Measurements from ENCODE around the gene OR10A6.

DNA sequence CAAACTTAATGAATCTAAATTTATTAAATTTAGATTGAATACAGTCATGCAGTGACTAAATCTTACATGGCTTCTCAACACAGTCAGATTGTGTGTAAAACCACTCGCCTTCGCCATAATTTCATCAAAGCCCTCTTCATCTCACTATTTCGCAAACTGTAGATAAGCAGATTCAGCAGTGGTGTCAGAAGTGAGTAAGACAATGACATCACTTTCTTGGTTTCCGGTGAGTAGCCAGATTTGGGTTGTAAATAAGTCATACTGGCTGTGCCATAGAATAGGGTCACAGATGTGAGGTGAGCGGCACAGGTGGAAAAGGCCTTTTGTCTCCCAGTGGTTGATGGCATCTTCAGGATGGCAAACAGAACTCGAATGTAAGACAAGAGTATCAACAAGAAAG, 3.4 kb downstream of the OR10A6 start:
- TF ChIP-seq, protein P1, sequence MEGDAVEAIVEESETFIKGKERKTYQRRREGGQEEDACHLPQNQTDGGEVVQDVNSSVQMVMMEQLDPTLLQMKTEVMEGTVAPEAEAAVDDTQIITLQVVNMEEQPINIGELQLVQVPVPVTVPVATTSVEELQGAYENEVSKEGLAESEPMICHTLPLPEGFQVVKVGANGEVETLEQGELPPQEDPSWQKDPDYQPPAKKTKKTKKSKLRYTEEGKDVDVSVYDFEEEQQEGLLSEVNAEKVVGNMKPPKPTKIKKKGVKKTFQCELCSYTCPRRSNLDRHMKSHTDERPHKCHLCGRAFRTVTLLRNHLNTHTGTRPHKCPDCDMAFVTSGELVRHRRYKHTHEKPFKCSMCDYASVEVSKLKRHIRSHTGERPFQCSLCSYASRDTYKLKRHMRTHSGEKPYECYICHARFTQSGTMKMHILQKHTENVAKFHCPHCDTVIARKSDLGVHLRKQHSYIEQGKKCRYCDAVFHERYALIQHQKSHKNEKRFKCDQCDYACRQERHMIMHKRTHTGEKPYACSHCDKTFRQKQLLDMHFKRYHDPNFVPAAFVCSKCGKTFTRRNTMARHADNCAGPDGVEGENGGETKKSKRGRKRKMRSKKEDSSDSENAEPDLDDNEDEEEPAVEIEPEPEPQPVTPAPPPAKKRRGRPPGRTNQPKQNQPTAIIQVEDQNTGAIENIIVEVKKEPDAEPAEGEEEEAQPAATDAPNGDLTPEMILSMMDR (conservative IDR thresholded peaks at IDR 0.05; ENCODE audit: low read depth in 2 of 2), result no peak
- TF ChIP-seq, protein P2, sequence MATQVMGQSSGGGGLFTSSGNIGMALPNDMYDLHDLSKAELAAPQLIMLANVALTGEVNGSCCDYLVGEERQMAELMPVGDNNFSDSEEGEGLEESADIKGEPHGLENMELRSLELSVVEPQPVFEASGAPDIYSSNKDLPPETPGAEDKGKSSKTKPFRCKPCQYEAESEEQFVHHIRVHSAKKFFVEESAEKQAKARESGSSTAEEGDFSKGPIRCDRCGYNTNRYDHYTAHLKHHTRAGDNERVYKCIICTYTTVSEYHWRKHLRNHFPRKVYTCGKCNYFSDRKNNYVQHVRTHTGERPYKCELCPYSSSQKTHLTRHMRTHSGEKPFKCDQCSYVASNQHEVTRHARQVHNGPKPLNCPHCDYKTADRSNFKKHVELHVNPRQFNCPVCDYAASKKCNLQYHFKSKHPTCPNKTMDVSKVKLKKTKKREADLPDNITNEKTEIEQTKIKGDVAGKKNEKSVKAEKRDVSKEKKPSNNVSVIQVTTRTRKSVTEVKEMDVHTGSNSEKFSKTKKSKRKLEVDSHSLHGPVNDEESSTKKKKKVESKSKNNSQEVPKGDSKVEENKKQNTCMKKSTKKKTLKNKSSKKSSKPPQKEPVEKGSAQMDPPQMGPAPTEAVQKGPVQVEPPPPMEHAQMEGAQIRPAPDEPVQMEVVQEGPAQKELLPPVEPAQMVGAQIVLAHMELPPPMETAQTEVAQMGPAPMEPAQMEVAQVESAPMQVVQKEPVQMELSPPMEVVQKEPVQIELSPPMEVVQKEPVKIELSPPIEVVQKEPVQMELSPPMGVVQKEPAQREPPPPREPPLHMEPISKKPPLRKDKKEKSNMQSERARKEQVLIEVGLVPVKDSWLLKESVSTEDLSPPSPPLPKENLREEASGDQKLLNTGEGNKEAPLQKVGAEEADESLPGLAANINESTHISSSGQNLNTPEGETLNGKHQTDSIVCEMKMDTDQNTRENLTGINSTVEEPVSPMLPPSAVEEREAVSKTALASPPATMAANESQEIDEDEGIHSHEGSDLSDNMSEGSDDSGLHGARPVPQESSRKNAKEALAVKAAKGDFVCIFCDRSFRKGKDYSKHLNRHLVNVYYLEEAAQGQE (IDR thresholded peaks at IDR 0.05; ENCODE audit: unreplicated experiment), result no peak
- TF ChIP-seq ZNF331 (CRISPR knock-in tag; IDR thresholded peaks at IDR 0.05; ENCODE audit: low read depth) (no peak), EZH2 (IDR thresholded peaks at IDR 0.05; ENCODE audit: low read depth, unreplicated experiment) (no peak), POLR2AphosphoS5 (IDR thresholded peaks at IDR 0.05; ENCODE audit: low read depth) (no peak), CREB1 (CRISPR knock-in tag; IDR thresholded peaks at IDR 0.05; ENCODE audit: low read depth) (no peak), EZH2phosphoT487 (IDR thresholded peaks at IDR 0.05; ENCODE audit: unreplicated experiment) (no peak)
